GM21825 (cell line): ENCODE results near the gene C9orf85.
A peak's percentile ranks its signal among the peaks of the same experiment; 100 is the strongest.

ENCODE experiments used
- ATAC-seq: cut with Tn5 transposase; IDR thresholded peaks from one replicate; pipeline ENCODE4 v1.9.1; 2021; ENCODE audit warnings: mild to moderate bottlenecking, moderate library complexity; ENCODE audit not compliant: unreplicated experiment

C9orf85 gene

GRCh38 chr9:71901695-71902597, 9.5 kb upstream of the C9orf85 start:
- no peak for ATAC-seq

GRCh38 chr9:71904076-71904475, 7.4 kb upstream of the C9orf85 start:
- no peak for ATAC-seq

GRCh38 chr9:71908825-71909224, 2.6 kb upstream of the C9orf85 start:
- no peak for ATAC-seq

GRCh38 chr9:71909887-71910649, 1.4 kb upstream of the C9orf85 start:
- ATAC-seq = peak; percentile 12

- ATAC-seq = peak; percentile 13
These were observed 784 bp upstream of the C9orf85 start for GRCh38 chr9:71910650-71911060.

GRCh38 chr9:71911908-71912335, 483 bp downstream of the C9orf85 start:
- ATAC-seq = no peak

GRCh38 chr9:71915495-71915894, 4.1 kb downstream of the C9orf85 start:
- ATAC-seq = no peak

- ATAC-seq = peak; percentile 66
These were observed 5.5 kb downstream of the C9orf85 start for GRCh38 chr9:71916834-71917534.

GRCh38 chr9:71918419-71918818, 7.0 kb downstream of the C9orf85 start:
- ATAC-seq = no peak

GRCh38 chr9:71920456-71921189, 9.2 kb downstream of the C9orf85 start:
- no peak for ATAC-seq

GRCh38 chr9:71921190-71921814, 9.9 kb downstream of the C9orf85 start:
- ATAC-seq = no peak

- no peak for ATAC-seq
These were observed 13.1 kb downstream of the C9orf85 start for GRCh38 chr9:71924576-71924975.

- no peak for ATAC-seq
These were observed 14.4 kb downstream of the C9orf85 start for GRCh38 chr9:71925834-71926233.

GRCh38 chr9:71928376-71928775, 16.9 kb downstream of the C9orf85 start:
- no peak for ATAC-seq

GRCh38 chr9:71928806-71929205, 17.4 kb downstream of the C9orf85 start:
- no peak for ATAC-seq

- ATAC-seq = no peak
These were observed 17.8 kb downstream of the C9orf85 start for GRCh38 chr9:71929223-71929622.

- no peak for ATAC-seq
These were observed 18.5 kb downstream of the C9orf85 start for GRCh38 chr9:71929791-71930440.

- ATAC-seq = no peak
These were observed 19.7 kb downstream of the C9orf85 start for GRCh38 chr9:71931166-71931565.

- no peak for ATAC-seq
These were observed 24.6 kb downstream of the C9orf85 start for GRCh38 chr9:71936066-71936465.
